ENCODE measurements around the gene CBLC.

- TF ChIP-seq POLR2A (IDR thresholded peaks at IDR 0.05), result no peak
- TF ChIP-seq CTCF (IDR thresholded peaks at IDR 0.05), result no peak
These were observed 31.6 kb upstream of the CBLC start for GRCh38 chr19:44745887-44746600.
